GM19351 (cell line): Measurements from ENCODE around the gene KLHDC4.

Source experiments
- ATAC-seq: cut with Tn5 transposase; IDR thresholded peaks from one replicate; pipeline ENCODE4 v1.9.1; 2021; ENCODE audit warnings: mild to moderate bottlenecking, moderate library complexity; ENCODE audit not compliant: unreplicated experiment

The KLHDC4 gene

DNA sequence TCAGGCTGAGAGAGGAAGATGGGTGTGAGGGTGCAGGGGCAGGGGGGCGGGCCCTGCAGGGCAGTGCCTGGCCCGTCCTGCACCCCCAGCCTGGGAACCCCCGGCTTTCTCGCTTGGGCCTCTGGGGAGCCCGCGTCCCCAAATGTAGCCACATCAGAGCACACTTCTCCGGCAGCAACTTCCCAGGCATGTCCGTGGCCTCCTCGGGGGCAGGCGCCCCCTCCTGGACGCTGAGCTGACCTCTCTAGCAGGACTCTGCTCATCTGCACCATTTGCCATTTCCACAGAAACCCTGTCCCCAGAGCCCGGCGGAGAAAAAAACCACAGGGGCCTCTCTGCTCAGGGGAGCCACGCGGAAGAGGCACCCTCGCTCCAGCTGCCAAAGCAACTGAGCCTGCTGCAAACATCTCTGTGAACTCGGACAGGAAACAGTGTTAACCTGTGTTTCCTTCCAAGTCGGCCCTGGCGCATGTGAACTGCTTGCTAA, 63.4 kb downstream of the KLHDC4 start:
- ATAC-seq = peak; percentile 48

GRCh38 chr16:87701505-87701921, 64.3 kb downstream of the KLHDC4 start:
- no peak for ATAC-seq

GRCh38 chr16:87701078-87701460, 64.7 kb downstream of the KLHDC4 start:
- ATAC-seq = no peak

DNA sequence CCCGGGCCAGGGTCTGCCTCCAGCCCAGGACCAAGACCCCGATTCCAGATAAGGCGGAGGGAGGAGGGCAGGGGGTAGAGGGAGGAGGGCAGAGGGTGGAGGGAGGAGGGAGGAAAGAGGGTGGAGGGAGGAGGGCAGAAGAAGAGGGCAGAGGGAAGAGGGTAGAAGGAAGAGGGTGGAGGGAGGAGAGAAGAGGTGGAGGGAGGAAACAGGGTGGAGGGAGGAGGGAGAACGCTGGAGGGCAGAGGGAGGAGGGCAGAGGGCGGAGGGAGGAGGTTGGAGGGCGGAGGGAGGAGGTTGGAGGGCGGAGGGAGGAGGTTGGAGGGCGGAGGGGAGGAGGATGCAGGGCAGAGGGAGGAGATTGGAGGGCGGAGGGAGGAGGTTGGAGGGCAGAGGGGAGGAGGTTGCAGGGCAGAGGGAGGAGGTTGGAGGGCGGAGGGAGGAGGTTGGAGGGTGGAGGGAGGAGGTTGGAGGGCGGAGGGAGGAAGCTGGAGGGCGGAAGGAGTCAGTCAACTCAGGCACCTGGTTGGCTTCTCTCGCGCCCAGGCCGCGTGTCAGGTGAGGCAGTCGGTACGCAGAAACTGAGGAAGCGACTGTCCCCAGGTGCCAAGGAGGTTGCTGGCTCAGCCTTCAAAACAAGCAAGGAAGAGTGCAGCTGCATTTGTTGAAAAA, 65.2 kb downstream of the KLHDC4 start:
- no peak for ATAC-seq

DNA sequence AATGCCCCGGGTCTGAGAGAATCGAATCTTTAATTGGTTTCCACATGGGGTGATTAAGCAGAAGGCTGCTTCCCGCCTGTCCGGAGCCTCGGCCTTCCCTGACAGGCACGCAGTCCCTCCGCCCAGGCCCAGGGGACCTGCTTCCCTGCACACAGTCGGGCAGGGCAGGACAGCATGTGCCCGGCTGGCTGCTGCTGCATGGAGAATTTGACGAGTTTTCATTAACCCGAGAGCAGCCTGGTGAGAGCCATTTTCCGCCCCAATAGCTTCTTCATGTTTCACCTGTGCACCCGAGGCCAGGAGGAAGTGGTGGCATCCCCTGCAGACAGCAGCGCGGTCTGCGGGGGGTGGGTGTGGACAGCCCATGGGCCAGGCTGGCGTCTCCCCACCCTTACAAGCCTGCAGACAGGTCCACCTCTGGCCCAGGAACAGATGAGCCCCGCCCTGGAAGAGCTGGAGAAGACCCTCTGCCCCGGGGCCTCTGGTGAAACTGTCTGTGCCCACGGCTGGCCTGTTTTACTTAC, 67.0 kb downstream of the KLHDC4 start:
- ATAC-seq = no peak

DNA sequence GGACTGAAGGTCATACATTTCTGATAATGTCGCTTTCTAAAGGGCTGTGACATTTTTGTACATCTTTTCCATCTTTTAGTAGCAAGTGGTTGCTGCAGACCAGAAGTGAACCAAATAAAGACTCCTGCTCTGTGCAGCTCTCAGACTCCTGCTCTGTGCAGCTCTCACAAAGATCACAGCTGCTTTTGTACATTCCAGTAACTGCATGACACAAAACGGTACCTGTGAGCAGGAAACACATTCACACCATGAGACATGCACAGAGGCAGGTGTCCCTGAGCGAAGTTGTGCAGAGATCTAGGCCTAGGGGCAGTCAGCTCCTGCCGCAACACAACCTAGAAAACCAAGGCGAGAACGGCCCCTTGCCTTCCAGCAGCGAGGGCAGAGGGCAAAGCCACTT, 67.5 kb downstream of the KLHDC4 start:
- ATAC-seq = peak; percentile 52

- no peak for ATAC-seq
Observed at GRCh38 chr16:87697792-87698191, 68.0 kb downstream of the KLHDC4 start.

- ATAC-seq = no peak
Observed at GRCh38 chr16:87697256-87697655, 68.5 kb downstream of the KLHDC4 start.

- no peak for ATAC-seq
Observed at GRCh38 chr16:87696726-87697125, 69.1 kb downstream of the KLHDC4 start.

DNA sequence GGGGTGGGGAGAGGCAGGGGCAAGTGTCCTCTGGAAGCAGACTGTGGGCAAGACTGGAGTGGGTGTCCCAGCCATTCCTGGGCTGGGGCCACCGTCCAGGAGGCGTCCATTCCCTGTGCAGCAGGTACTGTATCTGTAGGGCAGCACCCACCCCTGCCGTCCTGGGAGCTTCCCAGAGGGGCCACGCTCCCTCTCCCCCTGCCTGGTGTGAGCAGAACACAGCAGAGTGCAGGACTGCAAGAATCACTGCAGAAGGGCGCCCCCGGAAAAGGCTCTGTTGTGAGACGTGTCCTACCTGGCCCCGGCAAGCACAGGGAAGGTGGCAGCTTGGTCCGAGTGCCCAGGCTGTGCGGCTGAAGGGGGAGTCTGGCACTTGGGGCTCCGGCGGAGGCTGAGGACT, 70.3 kb downstream of the KLHDC4 start:
- ATAC-seq = no peak

DNA sequence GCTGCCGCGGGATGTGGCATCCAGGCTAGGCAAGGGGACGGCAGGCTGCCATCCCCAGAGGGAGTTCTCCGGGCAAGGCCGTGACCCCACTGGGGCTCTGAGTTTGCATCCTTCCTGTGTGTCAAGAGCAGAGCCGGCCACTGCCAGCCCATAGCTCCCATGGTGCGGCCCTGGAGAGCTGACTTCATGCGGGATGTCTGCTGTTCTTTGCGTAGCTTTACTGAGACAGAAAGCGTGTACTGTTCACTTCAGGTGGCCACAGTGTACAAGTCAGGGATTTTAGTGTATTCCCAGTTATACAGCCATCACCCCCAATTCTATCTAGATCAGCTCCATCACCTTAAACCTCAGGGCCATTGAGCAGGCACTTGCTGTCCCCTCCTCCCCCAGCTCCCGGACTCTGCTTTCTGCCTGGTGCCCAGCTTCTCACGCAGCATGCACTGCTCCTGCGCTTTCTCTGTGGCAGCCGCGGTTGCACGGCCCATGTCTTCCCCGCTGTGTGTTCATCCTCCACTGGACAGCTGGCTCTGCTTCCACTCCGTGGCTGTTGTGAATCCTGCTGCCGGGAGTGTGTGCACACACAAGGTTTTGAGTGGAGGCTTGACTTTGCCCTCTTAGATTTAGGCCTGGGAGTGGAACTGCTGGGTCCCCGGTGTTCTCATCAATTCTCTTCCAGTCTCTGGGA, 71.2 kb downstream of the KLHDC4 start:
- no peak for ATAC-seq

DNA sequence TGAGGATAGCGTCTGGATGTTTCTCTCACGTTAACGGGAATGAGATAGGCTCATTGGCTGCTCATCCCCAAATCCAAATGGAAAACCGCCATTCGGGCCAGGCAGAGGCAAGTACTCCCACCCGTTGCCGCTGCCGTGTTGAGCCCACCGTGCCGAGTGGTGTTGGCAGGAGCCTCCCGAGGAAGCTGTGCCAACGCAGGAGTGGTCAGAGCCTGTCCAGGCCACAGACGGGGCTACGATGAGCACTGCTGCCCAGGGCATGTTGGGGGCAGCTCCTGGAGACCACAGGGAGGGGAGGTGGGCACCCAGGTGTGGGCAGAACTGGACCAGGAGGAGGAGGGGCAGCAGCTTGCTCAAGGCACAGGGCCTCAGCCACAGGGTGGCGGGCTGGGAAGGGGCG, 72.0 kb downstream of the KLHDC4 start:
- ATAC-seq = no peak

DNA sequence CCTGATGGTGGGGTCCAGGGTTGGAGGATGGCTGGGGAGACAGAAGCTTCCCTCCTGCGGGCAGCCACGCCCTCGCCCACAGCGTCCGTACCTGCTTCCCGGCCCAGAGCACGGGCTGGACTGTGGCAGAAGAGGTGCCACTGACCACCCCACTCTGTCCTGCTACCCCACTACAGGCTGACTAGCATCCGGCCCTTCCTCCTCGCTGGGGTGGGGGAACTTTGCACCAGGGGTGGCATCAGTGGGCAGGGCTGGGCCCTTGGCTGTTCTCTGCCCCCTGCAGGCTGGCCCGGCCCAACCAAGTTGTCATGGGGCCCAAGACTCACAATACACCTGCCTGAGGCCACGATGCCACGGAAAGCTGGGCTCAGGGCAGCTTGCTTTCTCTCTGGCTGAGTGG, 73.0 kb downstream of the KLHDC4 start:
- no peak for ATAC-seq

DNA sequence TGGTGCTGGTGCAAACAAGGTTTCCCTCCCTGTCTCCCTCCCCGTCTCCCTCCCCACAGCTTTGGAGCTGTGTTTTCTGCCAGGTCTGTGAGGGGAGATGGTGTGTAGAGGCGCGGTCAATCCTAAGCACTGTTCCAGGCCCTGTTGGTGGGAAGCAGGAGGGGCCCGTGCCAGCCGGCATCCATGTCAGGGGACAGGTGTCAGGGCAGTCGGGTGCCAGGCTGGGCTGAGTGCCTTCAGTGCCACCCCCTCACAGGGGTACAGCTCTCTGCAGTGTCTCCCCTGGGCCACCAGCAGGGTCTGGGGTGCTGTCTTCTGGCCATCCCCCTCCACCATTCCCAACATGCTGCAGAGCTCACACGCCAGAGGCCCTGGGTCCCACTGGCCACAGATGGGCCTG, 73.6 kb downstream of the KLHDC4 start:
- ATAC-seq = no peak

GRCh38 chr16:87691686-87692079, 74.1 kb downstream of the KLHDC4 start:
- ATAC-seq = no peak

GRCh38 chr16:87690911-87691685, 74.7 kb downstream of the KLHDC4 start:
- no peak for ATAC-seq

DNA sequence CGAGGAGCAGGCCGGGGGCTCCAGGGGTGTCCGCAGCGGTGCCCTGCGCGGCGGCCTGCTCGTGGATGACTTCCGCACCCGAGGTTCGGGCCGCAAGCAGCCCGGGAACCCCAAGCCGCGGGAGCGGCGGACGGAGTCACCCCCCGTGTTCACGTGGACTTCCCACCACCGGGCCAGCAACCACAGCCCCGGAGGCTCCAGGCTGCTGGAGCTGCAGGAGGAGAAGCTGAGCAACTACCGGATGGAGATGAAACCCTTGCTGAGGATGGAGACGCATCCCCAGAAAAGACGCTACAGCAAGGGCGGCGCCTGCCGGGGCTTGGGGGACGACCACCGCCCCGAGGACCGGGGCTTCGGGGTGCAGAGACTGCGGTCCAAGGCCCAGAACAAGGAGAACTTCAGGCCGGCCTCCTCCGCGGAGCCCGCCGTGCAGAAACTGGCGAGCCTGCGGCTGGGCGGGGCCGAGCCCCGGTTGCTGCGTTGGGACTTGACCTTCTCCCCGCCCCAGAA, 75.8 kb downstream of the KLHDC4 start:
- no peak for ATAC-seq

GRCh38 chr16:87688876-87689815, 76.6 kb downstream of the KLHDC4 start:
- no peak for ATAC-seq

DNA sequence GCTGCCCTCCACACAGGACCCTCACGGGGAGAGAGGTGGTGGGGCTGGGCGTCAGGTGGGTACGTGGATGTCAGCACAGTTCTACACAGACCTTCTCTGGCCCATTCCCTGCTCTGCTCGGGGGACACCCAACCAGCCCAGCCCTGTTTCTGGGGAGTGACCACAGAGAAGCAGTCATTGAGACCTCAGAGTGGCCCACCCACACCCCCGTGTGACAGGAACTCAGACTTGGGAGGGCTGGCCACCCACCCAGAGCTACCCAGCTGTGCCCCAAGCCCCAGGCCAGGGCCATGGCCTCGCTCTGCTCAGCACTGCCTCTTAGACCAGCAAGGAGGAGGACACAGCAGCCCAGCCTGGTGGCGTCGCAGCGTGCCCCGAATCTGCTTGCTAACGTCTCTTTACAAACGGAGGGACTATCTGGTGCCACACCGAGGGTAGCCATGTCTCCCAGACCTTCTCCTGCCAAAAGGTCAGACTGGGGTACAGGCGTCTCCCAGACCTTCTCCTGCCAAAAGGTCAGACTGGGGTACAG, 77.7 kb downstream of the KLHDC4 start:
- no peak for ATAC-seq
